ENCODE results near the gene GRM7. TPM values are rescaled to one million over a fixed set of nuclear protein-coding genes. Genes with fewer than 3 reads are reported as not detected.

The GRM7 gene
- total and polyA plus RNA-seq, 9 donors = 0.18 to 0.85 (median 0.26) TPM; not detected in 3

- WGBS, 3 donors = 82 to 86% (median 82%) methylated on average over 8 of the region's 8 CpGs
- intact Hi-C loops (cut with DNase I) = no loop called here
- no peaks in the 10 kb centered on the region for H3K4me1 ChIP-seq (ENCODE audit: insufficient read depth)
- no peak for DNase-seq
- no peaks in the 10 kb centered on the region for H3K36me3 ChIP-seq
- TF ChIP-seq EP300 (IDR thresholded peaks at IDR 0.05) = no peak
- TF ChIP-seq POLR2A (IDR thresholded peaks at IDR 0.05) = no peak
- TF ChIP-seq CTCF (IDR thresholded peaks at IDR 0.05) = no peak
- no peaks in the 10 kb centered on the region for H3K9me3 ChIP-seq
- no peak overlapping the region for H3K27ac ChIP-seq
- H3K4me3 ChIP-seq = no peak overlapping the region
- H3K27me3 ChIP-seq = no peaks in the 10 kb centered on the region
These were observed 283.9 kb downstream of the GRM7 start for GRCh38 chr3:7144697-7145308.

GRCh38 chr3:7146529-7146928, 285.6 kb downstream of the GRM7 start:
- no peak for TF ChIP-seq CTCF (IDR thresholded peaks at IDR 0.05)
- no peak for TF ChIP-seq POLR2A (IDR thresholded peaks at IDR 0.05)
- no peaks in the 10 kb centered on the region for H3K27me3 ChIP-seq
- WGBS, 3 donors = 85 to 93% (median 90%) methylated on average over 5 of the region's 5 CpGs
- no peak overlapping the region for H3K27ac ChIP-seq
- no peaks in the 10 kb centered on the region for H3K4me1 ChIP-seq (ENCODE audit: insufficient read depth)
- H3K9me3 ChIP-seq = no peaks in the 10 kb centered on the region
- H3K4me3 ChIP-seq = no peak overlapping the region
- DNase-seq = no peak
- intact Hi-C loops (cut with DNase I) = no loop called here
- H3K36me3 ChIP-seq = no peaks in the 10 kb centered on the region

GRCh38 chr3:7158516-7158915, 297.6 kb downstream of the GRM7 start:
- Histone ChIP-seq H3K27me3 (no peaks in the 10 kb centered on the region), H3K4me1 (ENCODE audit: insufficient read depth) (peaks cover 2% of the 10 kb centered on the region), H3K9me3 (no peaks in the 10 kb centered on the region), H3K36me3 (no peaks in the 10 kb centered on the region), H3K27ac (no peak overlapping the region), H3K4me3 (no peak overlapping the region)
- intact Hi-C loops (cut with DNase I) = no loop called here
- no peak for DNase-seq
- TF ChIP-seq CTCF (IDR thresholded peaks at IDR 0.05) (no peak), POLR2A (IDR thresholded peaks at IDR 0.05) (no peak), EP300 (IDR thresholded peaks at IDR 0.05) (no peak)
- WGBS, 3 donors = 96 to 98% (median 97%) methylated on average over 2 of the region's 2 CpGs

- Histone ChIP-seq H3K4me3 (no peak overlapping the region), H3K9me3 (no peaks in the 10 kb centered on the region), H3K4me1 (ENCODE audit: insufficient read depth) (peaks cover 2% of the 10 kb centered on the region), H3K36me3 (no peaks in the 10 kb centered on the region), H3K27me3 (no peaks in the 10 kb centered on the region), H3K27ac (no peak overlapping the region)
- WGBS, 3 donors = 92 to 97% (median 94%) methylated on average over 2 of the region's 2 CpGs
- intact Hi-C loops (cut with DNase I) = no loop called here
- TF ChIP-seq POLR2A (IDR thresholded peaks at IDR 0.05) (no peak), CTCF (IDR thresholded peaks at IDR 0.05) (no peak), EP300 (IDR thresholded peaks at IDR 0.05) (no peak)
- DNase-seq = no peak
These were observed 299.8 kb downstream of the GRM7 start for GRCh38 chr3:7160689-7161088.
